ENCODE results near the gene SMCHD1.
"Not testable (repeated sequence)": the region's sequence is repeated elsewhere in the genome, so short reads cannot be mapped to it uniquely, and the experiment has no call there.

Gene SMCHD1

GRCh38 chr18:2716394-2717326 lies 61.1 kb downstream of the SMCHD1 start:
- FAIRE-seq: no peak

GRCh38 chr18:2717407-2717806 lies 61.9 kb downstream of the SMCHD1 start:
- DNase-seq (ENCODE audit: low spot score): no peak
- no peak for FAIRE-seq

More at GRCh38 chr18:2716394-2717326, 61.1 kb downstream of the SMCHD1 start:
- no peak for DNase-seq (ENCODE audit: low spot score)

- no peak for FAIRE-seq
- no peak for DNase-seq (ENCODE audit: low spot score)
Observed at GRCh38 chr18:2719040-2719439, 63.5 kb downstream of the SMCHD1 start.

- FAIRE-seq (no peak), DNase-seq (ENCODE audit: low spot score) (no peak)
Observed at GRCh38 chr18:2723207-2723606, 67.7 kb downstream of the SMCHD1 start.

- DNase-seq (ENCODE audit: low spot score) (no peak), FAIRE-seq (no peak)
Observed at GRCh38 chr18:2729757-2730156, 74.2 kb downstream of the SMCHD1 start.

- DNase-seq (ENCODE audit: low spot score) (no peak), FAIRE-seq (no peak)
Observed at GRCh38 chr18:2736823-2737222, 81.3 kb downstream of the SMCHD1 start.

- FAIRE-seq: not testable (repeated sequence)
Observed at GRCh38 chr18:2740082-2740481, 84.6 kb downstream of the SMCHD1 start.

GRCh38 chr18:2746274-2746673 lies 90.7 kb downstream of the SMCHD1 start:
- DNase-seq (ENCODE audit: low spot score) (no peak), FAIRE-seq (no peak)

More at GRCh38 chr18:2740082-2740481, 84.6 kb downstream of the SMCHD1 start:
- DNase-seq (ENCODE audit: low spot score): not testable (repeated sequence)

- DNase-seq (ENCODE audit: low spot score) (no peak), FAIRE-seq (no peak)
Observed at GRCh38 chr18:2758309-2758708, 102.8 kb downstream of the SMCHD1 start.

GRCh38 chr18:2774669-2775068 lies 119.1 kb downstream of the SMCHD1 start:
- FAIRE-seq: no peak
- no peak for DNase-seq (ENCODE audit: low spot score)

GRCh38 chr18:2776601-2777000 lies 121.1 kb downstream of the SMCHD1 start:
- no peak for DNase-seq (ENCODE audit: low spot score)
- FAIRE-seq: no peak

GRCh38 chr18:2777241-2777640 lies 121.7 kb downstream of the SMCHD1 start:
- FAIRE-seq (no peak), DNase-seq (ENCODE audit: low spot score) (no peak)

- no peak for DNase-seq (ENCODE audit: low spot score)
- no peak for FAIRE-seq
Observed at GRCh38 chr18:2780750-2781149, 125.2 kb downstream of the SMCHD1 start.

- FAIRE-seq: no peak
Observed at GRCh38 chr18:2787225-2787624, 131.7 kb downstream of the SMCHD1 start.

GRCh38 chr18:2792395-2792794 lies 136.9 kb downstream of the SMCHD1 start:
- DNase-seq (ENCODE audit: low spot score) (no peak), FAIRE-seq (no peak)

More at GRCh38 chr18:2787225-2787624, 131.7 kb downstream of the SMCHD1 start:
- DNase-seq (ENCODE audit: low spot score): no peak

GRCh38 chr18:2794159-2794558 lies 138.6 kb downstream of the SMCHD1 start:
- FAIRE-seq: no peak
- no peak for DNase-seq (ENCODE audit: low spot score)

GRCh38 chr18:2797951-2798350 lies 142.4 kb downstream of the SMCHD1 start:
- FAIRE-seq (no peak), DNase-seq (ENCODE audit: low spot score) (no peak)

GRCh38 chr18:2799369-2799768 lies 143.8 kb downstream of the SMCHD1 start:
- FAIRE-seq: no peak

GRCh38 chr18:2805970-2806943 lies 150.7 kb downstream of the SMCHD1 start:
- DNase-seq (ENCODE audit: low spot score) (no peak), FAIRE-seq (no peak)

More at GRCh38 chr18:2799369-2799768, 143.8 kb downstream of the SMCHD1 start:
- no peak for DNase-seq (ENCODE audit: low spot score)

GRCh38 chr18:2808640-2809039 lies 153.1 kb downstream of the SMCHD1 start:
- not testable (repeated sequence) for DNase-seq (ENCODE audit: low spot score); FAIRE-seq

- DNase-seq (ENCODE audit: low spot score); FAIRE-seq: not testable (repeated sequence)
Observed at GRCh38 chr18:2809666-2810183, 154.2 kb downstream of the SMCHD1 start.

Data from RCC 7860 (cell line).